Esophagus squamous epithelium (tissue), 5 donors: ENCODE measurements around the gene COL4A2. TPM values are rescaled to one million over a fixed set of nuclear protein-coding genes. Genes with fewer than 3 reads are reported as not detected.

ENCODE experiments used
- DNase-seq: peaks from one replicate; lab custom pipeline; 2025; lab: John Stamatoyannopoulos, UW
- H3K27ac ChIP-seq, 4 donors: fragments of 200-600 bp; sonication (generic); one replicate each; pipeline ENCODE4 v1.5.1; 2016 to 2019; ENCODE audit warnings: mild to moderate bottlenecking in 1 of 4
- H3K27me3 ChIP-seq, 4 donors: fragments of 200-600 bp; sonication (generic); 1 replicate in 3 of 4; 2 replicates in 1 of 4; pipeline versions ENCODE4 v1.5.1 to v1.6.0; 2017 to 2021; ENCODE audit warnings: antibody characterized with exemption in 1 of 4
- H3K36me3 ChIP-seq, 3 donors: fragments of 200-600 bp; sonication (generic); one replicate each; pipeline ENCODE4 v1.5.1; 2016 to 2019
- H3K4me1 ChIP-seq, 3 donors: fragments of 200-600 bp; sonication (generic); one replicate each; pipeline ENCODE4 v1.5.1; 2017 to 2019
- H3K4me3 ChIP-seq, 4 donors: fragments of 200-600 bp; sonication (generic); 1 replicate in 3 of 4; 2 replicates in 1 of 4; pipeline ENCODE4 v1.5.1; 2016 to 2019; ENCODE audit warnings: mild to moderate bottlenecking in 2 of 4, moderate library complexity in 1 of 4
- H3K9me3 ChIP-seq, 3 donors: fragments of 200-600 bp; sonication (generic); one replicate each; pipeline ENCODE4 v1.5.1; 2016 to 2019
- POLR2A ChIP-seq, 4 donors: fragments of 450-650 bp; IDR thresholded peaks; one replicate each; pipeline ENCODE4 v1.6.1; 2017; ENCODE audit warnings: antibody characterized with exemption in 4 of 4, mild to moderate bottlenecking in 4 of 4, moderate library complexity in 3 of 4
- WGBS, 2 donors: methylation state at CpG; one replicate each; pipeline ENCODE4 v1.1.5; 2018; 5-methylcytosine and 5-hydroxymethylcytosine counted together
- intact Hi-C: fragments of 100-400 bp; cut with DNase I; formaldehyde crosslinking; loops from one replicate; pipeline ENCODE4 v1.15.0; 2022
- total RNA-seq, 4 donors: library from RNA; depleted of rRNA; stranded (reverse); fragments of >200 nt; gene quantifications; one replicate each; pipeline ENCODE4 v1.1.0, GENCODE V29; 2016
- TF ChIP-seq, protein P1 (sequence below), 6 experiments: fragments of 450-650 bp in 4 of 6; fragments of 200-600 bp in 2 of 6; sonication (generic) in 2 of 6; IDR thresholded peaks; one replicate each; pipeline ENCODE4 v1.5.1; 2016 to 2019; ENCODE audit warnings: antibody characterized with exemption in 6 of 6, mild to moderate bottlenecking in 4 of 6, moderate library complexity in 4 of 6
- donor health status: DM: yes; HTN: yes; CAD: no.

Gene COL4A2
- total RNA-seq, 4 donors from 2014 or later, result 11.9 to 102 (median 43.5) TPM

DNA sequence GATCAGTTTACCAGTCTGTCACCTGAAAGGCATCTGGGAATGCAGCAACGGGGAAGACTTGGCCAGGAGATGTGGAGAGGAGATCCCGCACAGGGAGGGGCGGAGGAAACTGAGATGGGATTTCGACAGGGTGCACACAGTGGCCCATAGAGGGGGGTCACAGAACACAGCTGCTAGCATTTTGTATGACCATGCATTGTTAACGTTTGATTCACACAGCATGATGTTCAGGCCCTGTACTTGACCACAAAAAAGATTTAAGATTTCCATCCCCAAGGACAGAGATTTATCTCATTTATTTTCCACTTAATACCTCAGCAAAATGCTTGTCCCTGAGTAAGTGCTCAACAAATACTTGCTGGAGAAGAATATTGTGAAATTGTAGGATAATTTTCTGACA is 191.2 kb downstream of the COL4A2 start:
- no peak for DNase-seq
- peaks cover 0 to 87% (median 5%) of the 10 kb centered on the region in 3 donors for H3K36me3 ChIP-seq
- H3K27me3 ChIP-seq, result no peaks in the 10 kb centered on the region
- intact Hi-C loops, result no loop called here
- H3K4me3 ChIP-seq, result no peak overlapping the region
- no peaks in the 10 kb centered on the region for H3K9me3 ChIP-seq
- H3K27ac ChIP-seq, result no peak overlapping the region
- no peak for TF ChIP-seq POLR2A (IDR thresholded peaks at IDR 0.05)
- TF ChIP-seq, protein P1, sequence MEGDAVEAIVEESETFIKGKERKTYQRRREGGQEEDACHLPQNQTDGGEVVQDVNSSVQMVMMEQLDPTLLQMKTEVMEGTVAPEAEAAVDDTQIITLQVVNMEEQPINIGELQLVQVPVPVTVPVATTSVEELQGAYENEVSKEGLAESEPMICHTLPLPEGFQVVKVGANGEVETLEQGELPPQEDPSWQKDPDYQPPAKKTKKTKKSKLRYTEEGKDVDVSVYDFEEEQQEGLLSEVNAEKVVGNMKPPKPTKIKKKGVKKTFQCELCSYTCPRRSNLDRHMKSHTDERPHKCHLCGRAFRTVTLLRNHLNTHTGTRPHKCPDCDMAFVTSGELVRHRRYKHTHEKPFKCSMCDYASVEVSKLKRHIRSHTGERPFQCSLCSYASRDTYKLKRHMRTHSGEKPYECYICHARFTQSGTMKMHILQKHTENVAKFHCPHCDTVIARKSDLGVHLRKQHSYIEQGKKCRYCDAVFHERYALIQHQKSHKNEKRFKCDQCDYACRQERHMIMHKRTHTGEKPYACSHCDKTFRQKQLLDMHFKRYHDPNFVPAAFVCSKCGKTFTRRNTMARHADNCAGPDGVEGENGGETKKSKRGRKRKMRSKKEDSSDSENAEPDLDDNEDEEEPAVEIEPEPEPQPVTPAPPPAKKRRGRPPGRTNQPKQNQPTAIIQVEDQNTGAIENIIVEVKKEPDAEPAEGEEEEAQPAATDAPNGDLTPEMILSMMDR (IDR thresholded peaks at IDR 0.05), result no peak
- WGBS, 2 donors, result 84 to 86% methylated on average over 5 of the region's 5 CpGs
- H3K4me1 ChIP-seq, result no peaks in the 10 kb centered on the region

GRCh38 chr13:110498765-110499164 is 191.7 kb downstream of the COL4A2 start:
- no peaks in the 10 kb centered on the region for H3K4me1 ChIP-seq
- no peak for DNase-seq
- intact Hi-C loops, result no loop called here
- H3K36me3 ChIP-seq, result peaks cover 0 to 87% (median 5%) of the 10 kb centered on the region in 3 donors
- no peak overlapping the region for H3K27ac ChIP-seq
- H3K27me3 ChIP-seq, result no peaks in the 10 kb centered on the region
- 93 to 94% methylated on average over 9 to 10 of the region's 10 CpGs for WGBS, 2 donors
- H3K4me3 ChIP-seq, result no peak overlapping the region
- TF ChIP-seq, protein P1 (IDR thresholded peaks at IDR 0.05), result no peak
- no peaks in the 10 kb centered on the region for H3K9me3 ChIP-seq

- no peak overlapping the region for H3K27ac ChIP-seq
- no peaks in the 10 kb centered on the region for H3K27me3 ChIP-seq
- intact Hi-C loops, result no loop called here
- TF ChIP-seq POLR2A (IDR thresholded peaks at IDR 0.05), result no peak
- TF ChIP-seq, protein P1 (IDR thresholded peaks at IDR 0.05), result no peak
- 70 to 80% methylated on average over 10 of the region's 10 CpGs for WGBS, 2 donors
- no peaks in the 10 kb centered on the region for H3K4me1 ChIP-seq
- H3K4me3 ChIP-seq, result no peak overlapping the region
- no peak for DNase-seq
- H3K9me3 ChIP-seq, result no peaks in the 10 kb centered on the region
- H3K36me3 ChIP-seq, result peaks cover 0 to 88% (median 9%) of the 10 kb centered on the region in 3 donors
Measured at GRCh38 chr13:110499621-110500281, 192.7 kb downstream of the COL4A2 start.

DNA sequence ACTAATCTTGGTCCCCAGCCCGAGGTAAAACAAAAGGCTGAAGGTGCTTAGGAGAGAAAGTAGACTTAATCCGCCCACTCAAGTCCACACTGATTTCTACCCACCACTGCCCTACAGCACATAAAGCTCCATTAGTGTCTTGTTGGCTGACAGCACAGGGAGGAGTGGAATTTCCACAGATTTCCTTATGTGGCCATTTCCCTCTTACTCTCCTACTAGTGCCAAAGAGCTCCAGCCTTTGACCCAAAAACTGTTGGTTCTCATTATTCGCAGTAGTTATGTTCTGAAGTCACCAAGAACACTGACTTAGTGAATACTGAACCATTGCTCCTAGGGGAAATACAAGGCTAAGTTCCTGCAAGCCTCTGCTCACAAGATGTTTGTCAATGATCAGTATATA is 193.3 kb downstream of the COL4A2 start:
- H3K4me1 ChIP-seq, result no peaks in the 10 kb centered on the region
- peaks cover 0 to 88% (median 9%) of the 10 kb centered on the region in 3 donors for H3K36me3 ChIP-seq
- intact Hi-C loops, result no loop called here
- no peak for TF ChIP-seq POLR2A (IDR thresholded peaks at IDR 0.05)
- TF ChIP-seq, protein P1 (IDR thresholded peaks at IDR 0.05), result no peak
- H3K27me3 ChIP-seq, result no peaks in the 10 kb centered on the region
- no peak for DNase-seq
- no peak overlapping the region for H3K27ac ChIP-seq
- WGBS, 2 donors, result 79 to 87% methylated on average over 3 of the region's 3 CpGs
- no peaks in the 10 kb centered on the region for H3K9me3 ChIP-seq
- no peak overlapping the region for H3K4me3 ChIP-seq

DNA sequence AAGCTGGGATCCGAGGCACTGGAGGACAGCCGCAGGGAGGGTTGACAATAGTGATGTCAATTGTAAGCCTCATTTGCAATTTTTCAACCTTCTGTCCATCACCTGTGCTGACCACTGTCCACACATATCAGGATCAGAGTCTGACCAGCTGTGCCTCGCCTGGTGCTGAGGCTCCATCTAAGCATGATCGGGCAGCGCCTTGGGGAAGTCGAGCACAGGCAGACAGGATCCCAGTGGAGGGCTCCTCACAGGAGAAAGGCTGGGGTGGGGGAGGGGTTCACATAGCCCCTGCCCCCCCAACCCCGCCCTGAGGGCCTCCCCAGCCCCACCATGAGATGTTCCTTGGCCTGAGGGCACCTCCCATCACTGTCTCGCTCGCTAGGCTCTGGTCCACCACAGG is 194.1 kb downstream of the COL4A2 start:
- TF ChIP-seq, protein P1 (IDR thresholded peaks at IDR 0.05), result no peak
- Histone ChIP-seq H3K27me3 (no peaks in the 10 kb centered on the region), H3K27ac (no peak overlapping the region), H3K9me3 (no peaks in the 10 kb centered on the region), H3K4me1 (no peaks in the 10 kb centered on the region), H3K36me3 (peaks cover 0 to 88% (median 9%) of the 10 kb centered on the region in 3 donors), H3K4me3 (no peak overlapping the region)
- intact Hi-C loops, result no loop called here
- no peak for DNase-seq
- WGBS, 2 donors, result 91 to 97% methylated on average over 5 to 6 of the region's 9 CpGs
